ENCODE results near the gene PCBP3. TPM values are rescaled to one million over a fixed set of nuclear protein-coding genes. Genes with fewer than 3 reads are reported as not detected.
A peak's percentile ranks its signal among the peaks of the same experiment; 100 is the strongest.
"Not testable (repeated sequence)": the region's sequence is repeated elsewhere in the genome, so short reads cannot be mapped to it uniquely, and the experiment has no call there.

PCBP3 gene
- total RNA-seq, 4 donors from 2014 or later: 0.77 to 8.6 (median 3.2) TPM; not detected in 1

DNA sequence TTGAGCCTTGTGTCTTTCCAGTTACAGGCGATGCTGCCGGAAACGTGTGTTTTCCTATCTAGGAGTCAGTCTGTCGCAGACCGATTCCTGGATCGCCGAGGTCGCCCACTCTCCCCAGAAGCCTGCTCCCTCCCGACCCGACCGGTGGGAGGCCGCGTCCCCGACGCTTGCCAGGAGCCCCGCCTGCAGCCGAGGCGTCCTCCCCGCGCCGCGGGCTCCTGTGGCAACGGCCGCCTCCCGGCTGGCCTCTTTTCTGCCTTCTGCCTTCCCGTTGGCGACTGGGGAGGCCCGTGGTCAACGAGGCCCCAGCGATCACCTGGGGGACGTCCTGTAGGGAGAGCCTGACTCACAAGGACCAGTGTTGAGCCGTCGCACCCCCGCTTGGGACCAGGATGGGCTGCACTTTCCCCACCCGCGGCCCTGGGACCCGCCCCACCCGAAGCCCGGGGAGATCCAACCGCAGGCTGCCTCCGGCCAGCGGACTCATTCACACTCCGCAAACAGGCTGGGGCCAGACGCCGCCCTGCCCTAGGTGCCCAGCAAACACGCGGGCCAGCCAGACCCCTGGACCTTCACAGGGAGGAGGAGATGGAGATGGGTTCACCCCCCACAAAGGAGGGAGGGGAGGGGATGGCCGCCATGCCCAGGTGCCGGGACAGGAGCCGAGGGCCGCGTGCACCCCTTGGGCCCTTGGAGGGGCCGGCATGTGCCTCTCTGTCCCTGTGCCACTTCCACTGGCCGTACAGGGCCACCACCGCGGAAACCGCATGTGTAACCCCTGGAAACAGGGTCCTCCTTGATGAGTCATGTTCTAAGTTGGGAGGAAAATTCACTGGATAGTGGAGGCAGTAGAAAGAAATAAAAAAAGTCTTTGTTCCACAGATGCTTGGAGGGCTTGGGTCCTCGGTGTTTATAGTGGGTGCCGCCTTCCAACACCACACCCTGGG is 330.8 kb downstream of the PCBP3 start:
- TF ChIP-seq, protein P1, sequence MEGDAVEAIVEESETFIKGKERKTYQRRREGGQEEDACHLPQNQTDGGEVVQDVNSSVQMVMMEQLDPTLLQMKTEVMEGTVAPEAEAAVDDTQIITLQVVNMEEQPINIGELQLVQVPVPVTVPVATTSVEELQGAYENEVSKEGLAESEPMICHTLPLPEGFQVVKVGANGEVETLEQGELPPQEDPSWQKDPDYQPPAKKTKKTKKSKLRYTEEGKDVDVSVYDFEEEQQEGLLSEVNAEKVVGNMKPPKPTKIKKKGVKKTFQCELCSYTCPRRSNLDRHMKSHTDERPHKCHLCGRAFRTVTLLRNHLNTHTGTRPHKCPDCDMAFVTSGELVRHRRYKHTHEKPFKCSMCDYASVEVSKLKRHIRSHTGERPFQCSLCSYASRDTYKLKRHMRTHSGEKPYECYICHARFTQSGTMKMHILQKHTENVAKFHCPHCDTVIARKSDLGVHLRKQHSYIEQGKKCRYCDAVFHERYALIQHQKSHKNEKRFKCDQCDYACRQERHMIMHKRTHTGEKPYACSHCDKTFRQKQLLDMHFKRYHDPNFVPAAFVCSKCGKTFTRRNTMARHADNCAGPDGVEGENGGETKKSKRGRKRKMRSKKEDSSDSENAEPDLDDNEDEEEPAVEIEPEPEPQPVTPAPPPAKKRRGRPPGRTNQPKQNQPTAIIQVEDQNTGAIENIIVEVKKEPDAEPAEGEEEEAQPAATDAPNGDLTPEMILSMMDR (IDR thresholded peaks at IDR 0.05): no peak
- peak in 1 of 2 donors; percentile 1 for TF ChIP-seq POLR2A (IDR thresholded peaks at IDR 0.05)
- H3K4me1 ChIP-seq: peaks cover 14 to 36% of the 10 kb centered on the region in 2 donors
- no peaks in the 10 kb centered on the region for H3K36me3 ChIP-seq
- H3K9me3 ChIP-seq: no peaks in the 10 kb centered on the region
- intact Hi-C loops (cut with DNase I; ENCODE audit: low total_unique reads): loop anchor here (10.0 kb wide), 1 partner anchor 250 kb away; the partner anchor contains the start of gene LSS
- peak; percentile 71 to 75 for DNase-seq
- peak overlapping the region; percentile 31 to 60 for H3K4me3 ChIP-seq
- peak overlapping the region; percentile 96 to 98 for H3K27ac ChIP-seq
- no peaks in the 10 kb centered on the region for H3K27me3 ChIP-seq

- Histone ChIP-seq H3K36me3 (no peaks in the 10 kb centered on the region), H3K4me3 (peak overlapping the region; percentile 31 to 60), H3K27ac (peak overlapping the region; percentile 96 to 98), H3K9me3 (no peaks in the 10 kb centered on the region), H3K4me1 (peaks cover 14 to 39% of the 10 kb centered on the region in 2 donors), H3K27me3 (no peaks in the 10 kb centered on the region)
- DNase-seq: peak; percentile 81 to 87
- intact Hi-C loops (cut with DNase I; ENCODE audit: low total_unique reads): loop anchor here (10.0 kb wide), 1 partner anchor 250 kb away; the partner anchor contains the start of gene LSS
- TF ChIP-seq POLR2A (IDR thresholded peaks at IDR 0.05): peak in 1 of 2 donors; percentile 34
- TF ChIP-seq, protein P1 (IDR thresholded peaks at IDR 0.05): peak in 2 of 4 experiments; percentile 14 to 33
Measured at GRCh38 chr21:45975020-45975666, 331.6 kb downstream of the PCBP3 start.

DNA sequence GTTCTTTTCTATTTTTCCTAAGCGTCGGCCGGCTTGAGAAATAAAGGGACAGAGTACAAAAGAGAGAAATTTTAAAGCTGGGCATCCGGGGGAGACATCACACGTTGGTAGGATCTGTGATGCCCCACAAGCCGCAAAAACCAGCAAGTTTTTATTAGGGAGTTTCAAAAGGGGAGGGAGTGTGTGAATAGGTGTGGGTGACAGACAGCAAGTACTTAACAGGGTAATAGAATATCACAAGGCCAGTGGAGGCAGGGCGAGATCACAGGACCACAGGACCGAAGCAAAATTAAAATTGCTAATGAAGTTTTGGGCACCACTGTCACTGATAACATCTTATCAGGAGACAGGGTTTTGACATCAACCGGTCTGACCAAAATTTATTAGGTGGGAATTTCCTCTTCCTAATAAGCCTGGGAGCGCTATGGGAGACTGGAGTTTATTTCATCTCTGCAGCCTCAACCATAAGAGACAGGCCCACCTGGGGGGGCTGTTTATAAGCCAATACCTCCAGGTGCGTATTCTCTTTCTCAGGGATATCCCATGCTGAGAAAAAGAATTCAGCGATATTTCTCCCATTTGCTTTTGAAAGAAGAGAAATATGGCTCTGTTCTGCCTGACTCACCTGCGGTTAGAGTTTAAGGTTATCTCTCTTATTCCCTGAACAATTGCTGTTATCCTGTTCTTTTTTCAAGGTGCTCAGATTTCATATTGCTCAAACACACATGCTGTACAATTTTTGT is 332.3 kb downstream of the PCBP3 start:
- H3K27ac ChIP-seq: peak overlapping the region; percentile 96 to 98
- intact Hi-C loops (cut with DNase I; ENCODE audit: low total_unique reads): loop anchor here (10.0 kb wide), 1 partner anchor 249 kb away; the partner anchor contains the start of gene LSS
- not testable (repeated sequence) for H3K36me3 ChIP-seq, H3K9me3 ChIP-seq, H3K27me3 ChIP-seq
- H3K4me3 ChIP-seq: peak overlapping the region; percentile 31 to 60
- H3K4me1 ChIP-seq: peaks cover 13 to 33% of the 10 kb centered on the region in 2 donors
- peak in 1 of 2 donors; percentile 14 for DNase-seq

DNA sequence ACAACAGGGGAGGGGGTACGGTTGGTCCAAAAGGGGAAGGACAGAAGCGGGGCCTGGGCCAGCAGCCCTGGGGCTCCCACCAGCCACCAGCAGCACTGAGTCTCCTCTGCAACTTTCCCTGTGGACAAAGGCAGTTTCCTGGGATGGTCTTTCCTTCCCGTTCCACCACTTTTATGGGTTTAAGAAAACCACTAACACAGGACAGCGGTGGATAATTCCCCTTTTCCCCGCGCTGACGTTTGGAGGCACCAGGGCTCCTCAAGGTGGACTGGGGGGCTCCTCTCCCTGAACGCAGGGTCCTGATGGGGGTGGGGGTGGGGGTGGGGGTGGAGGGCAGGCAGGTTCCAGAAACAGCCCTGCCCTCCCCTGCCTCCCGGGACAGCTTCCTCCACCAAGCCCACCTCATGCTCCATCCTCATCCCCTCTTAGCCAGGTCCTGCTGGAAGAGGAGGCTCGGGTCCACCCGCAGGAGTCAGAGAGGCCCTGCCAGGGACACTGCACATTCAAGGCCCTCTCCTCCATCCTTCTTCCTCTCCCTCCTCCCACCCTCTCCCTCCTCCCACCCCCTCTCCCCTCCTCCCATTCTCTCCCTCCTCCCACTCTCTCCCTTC is 333.3 kb downstream of the PCBP3 start:
- Histone ChIP-seq H3K27ac (peak overlapping the region; percentile 96 to 98), H3K9me3 (no peaks in the 10 kb centered on the region), H3K36me3 (no peaks in the 10 kb centered on the region), H3K4me3 (no peak overlapping the region), H3K4me1 (peaks cover 5 to 24% of the 10 kb centered on the region in 2 donors), H3K27me3 (no peaks in the 10 kb centered on the region)
- peak; percentile 36 to 50 for DNase-seq
- no peak for TF ChIP-seq POLR2A (IDR thresholded peaks at IDR 0.05)
- TF ChIP-seq, protein P1 (IDR thresholded peaks at IDR 0.05): no peak
- intact Hi-C loops (cut with DNase I; ENCODE audit: low total_unique reads): loop anchor here (10.0 kb wide), 1 partner anchor 248 kb away; the partner anchor contains the start of gene LSS
